ENCODE results near the gene SNX10. TPM values are rescaled to one million over a fixed set of nuclear protein-coding genes. Genes with fewer than 3 reads are reported as not detected.

Gene SNX10
- total RNA-seq, 1 experiment from 2014 or later: 9.4 TPM

- H3K4me3 Mint-ChIP-seq: no peak overlapping the region
- no CpG with 5 or more reads among the region's 4 CpGs for WGBS (ENCODE audit: extremely low coverage, insufficient read length, low lambda C conversion rate)
These were observed 20.1 kb downstream of the SNX10 start for GRCh38 chr7:26311798-26312197.

More at GRCh38 chr7:26311798-26312197, 20.1 kb downstream of the SNX10 start:
- no peak overlapping the region for H3K23ac ChIP-seq (ENCODE audit: insufficient read length, low read depth, low read length)
- H3K14ac ChIP-seq (ENCODE audit: insufficient read depth, low read length): no peak overlapping the region
- H4K91ac ChIP-seq (ENCODE audit: insufficient read length, low read depth, low read length): no peak overlapping the region
- TF ChIP-seq CTCF (conservative IDR thresholded peaks at IDR 0.05): no peak
- H3K27ac Mint-ChIP-seq: no peak overlapping the region
- no peaks in the 10 kb centered on the region for H3K79me2 ChIP-seq (ENCODE audit: insufficient read depth, low read length)
- H2BK12ac ChIP-seq (ENCODE audit: insufficient read length, low read depth, low read length): no peak overlapping the region
- H2AK5ac ChIP-seq (ENCODE audit: insufficient read length, low read length): no peak overlapping the region
- H3K4me1 Mint-ChIP-seq: peaks cover 0 to 4% of the 10 kb centered on the region in 2 experiments; a peak in 2 of 4 replicates
- no peaks in the 10 kb centered on the region for H3K9me3 ChIP-seq (ENCODE audit: control insufficient read depth, low read depth, low read length)
- no peak overlapping the region for H4K8ac ChIP-seq (replicated peaks; ENCODE audit: insufficient read length, low read depth, low read length)
- H3K56ac ChIP-seq (ENCODE audit: insufficient read length, low read depth, low read length): no peak overlapping the region
- H3K23me2 ChIP-seq (ENCODE audit: insufficient read length, low read depth, low read length, poor library complexity, severe bottlenecking): no peaks in the 10 kb centered on the region
- H2BK15ac ChIP-seq (ENCODE audit: low read depth, low read length): no peak overlapping the region
- H4K20me1 ChIP-seq (ENCODE audit: control insufficient read depth, insufficient read depth, insufficient read length): no peaks in the 10 kb centered on the region
- no peak overlapping the region for H4K5ac ChIP-seq (ENCODE audit: insufficient read length, low read depth, low read length)
- no peaks in the 10 kb centered on the region for H3K9me3 Mint-ChIP-seq
- no peaks in the 10 kb centered on the region; a peak in 1 of 7 replicates for H3K36me3 Mint-ChIP-seq (ENCODE audit: insufficient read depth in 1 of 3, low read depth in 3 of 3)
- H3K18ac ChIP-seq (ENCODE audit: insufficient read length, low read depth, low read length): no peak overlapping the region
- H3K27ac ChIP-seq (ENCODE audit: insufficient read length, low read depth, low read length): no peak overlapping the region
- no peak overlapping the region for H2AFZ ChIP-seq (ENCODE audit: low read length)
- H3K9ac ChIP-seq (ENCODE audit: extremely low read depth, insufficient read length, low read length): no peak overlapping the region
- H2BK20ac ChIP-seq (ENCODE audit: low read depth, low read length, poor library complexity, severe bottlenecking): no peak overlapping the region
- no peak overlapping the region for H2BK120ac ChIP-seq (ENCODE audit: low read depth, low read length, poor library complexity, severe bottlenecking)
- no peak overlapping the region for H3K4ac ChIP-seq (ENCODE audit: low read depth, low read length)
- H3K4me1 ChIP-seq (ENCODE audit: insufficient read depth, low read length): 0 out of 2 replicates have a peak, but pooled peaks cover under 1% of the 10 kb centered on the region
- H3T11ph ChIP-seq (ENCODE audit: low read length): no peak overlapping the region
- H3K27me3 Mint-ChIP-seq (ENCODE audit: low read depth): no peaks in the 10 kb centered on the region
- H3K27me3 ChIP-seq (ENCODE audit: insufficient read depth, low read length): no peaks in the 10 kb centered on the region; the same call in 1 of the 2 replicates
- no peaks in the 10 kb centered on the region for H3K79me1 ChIP-seq (ENCODE audit: insufficient read depth, low read depth, low read length, poor library complexity, severe bottlenecking)
- no peak for DNase-seq
- no peak overlapping the region for H2BK5ac ChIP-seq (ENCODE audit: insufficient read length, low read length)
- no peak overlapping the region for H3K4me2 ChIP-seq (ENCODE audit: insufficient read depth, insufficient read length, low read length)

Data from H9 (cell line).